ENCODE results near the gene LSM2. TPM values are rescaled to one million over a fixed set of nuclear protein-coding genes. Genes with fewer than 3 reads are reported as not detected.

Gene LSM2
- total and polyA plus RNA-seq, 9 of the 15 experiments (the other 6 are each of a cell fraction or from before 2014, with no cell fraction given) = 154 to 407 (median 223) TPM

DNA sequence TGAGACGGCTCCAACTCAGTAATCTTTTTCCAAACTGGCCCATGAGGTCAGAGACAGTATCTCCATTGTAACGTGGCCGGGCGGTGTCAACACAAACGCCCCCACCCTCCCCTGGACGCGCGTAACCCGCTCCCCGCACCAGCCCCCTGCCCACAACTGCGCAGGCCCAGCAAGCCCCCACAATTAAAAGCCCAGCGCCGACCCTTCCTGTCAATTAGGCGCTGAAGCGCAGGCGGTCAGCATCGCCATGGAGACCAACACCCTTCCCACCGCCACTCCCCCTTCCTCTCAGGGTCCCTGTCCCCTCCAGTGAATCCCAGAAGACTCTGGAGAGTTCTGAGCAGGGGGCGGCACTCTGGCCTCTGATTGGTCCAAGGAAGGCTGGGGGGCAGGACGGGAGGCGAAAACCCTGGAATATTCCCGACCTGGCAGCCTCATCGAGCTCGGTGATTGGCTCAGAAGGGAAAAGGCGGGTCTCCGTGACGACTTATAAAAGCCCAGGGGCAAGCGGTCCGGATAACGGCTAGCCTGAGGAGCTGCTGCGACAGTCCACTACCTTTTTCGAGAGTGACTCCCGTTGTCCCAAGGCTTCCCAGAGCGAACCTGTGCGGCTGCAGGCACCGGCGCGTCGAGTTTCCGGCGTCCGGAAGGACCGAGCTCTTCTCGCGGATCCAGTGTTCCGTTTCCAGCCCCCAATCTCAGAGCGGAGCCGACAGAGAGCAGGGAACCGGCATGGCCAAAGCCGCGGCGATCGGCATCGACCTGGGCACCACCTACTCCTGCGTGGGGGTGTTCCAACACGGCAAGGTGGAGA lies 8.5 kb upstream of the LSM2 start, which contains the start of the genes HSPA1A and HSPA1L (continued):
- TF ChIP-seq NEUROD1 (IDR thresholded peaks at IDR 0.05; ENCODE audit: borderline replicate concordance, low read depth, low read length, partially characterized antibody) = peak; percentile 87
- TF ChIP-seq NCOR1 (IDR thresholded peaks at IDR 0.05) = no peak
- TF ChIP-seq DACH1 (IDR thresholded peaks at IDR 0.05; ENCODE audit: partially characterized antibody) = no peak
- TF ChIP-seq, protein P1, sequence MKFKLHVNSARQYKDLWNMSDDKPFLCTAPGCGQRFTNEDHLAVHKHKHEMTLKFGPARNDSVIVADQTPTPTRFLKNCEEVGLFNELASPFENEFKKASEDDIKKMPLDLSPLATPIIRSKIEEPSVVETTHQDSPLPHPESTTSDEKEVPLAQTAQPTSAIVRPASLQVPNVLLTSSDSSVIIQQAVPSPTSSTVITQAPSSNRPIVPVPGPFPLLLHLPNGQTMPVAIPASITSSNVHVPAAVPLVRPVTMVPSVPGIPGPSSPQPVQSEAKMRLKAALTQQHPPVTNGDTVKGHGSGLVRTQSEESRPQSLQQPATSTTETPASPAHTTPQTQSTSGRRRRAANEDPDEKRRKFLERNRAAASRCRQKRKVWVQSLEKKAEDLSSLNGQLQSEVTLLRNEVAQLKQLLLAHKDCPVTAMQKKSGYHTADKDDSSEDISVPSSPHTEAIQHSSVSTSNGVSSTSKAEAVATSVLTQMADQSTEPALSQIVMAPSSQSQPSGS (CRISPR knock-in tag; IDR thresholded peaks at IDR 0.05) = no peak
- no peak for TF ChIP-seq ZC3H8 (IDR thresholded peaks at IDR 0.05)
- TF ChIP-seq, protein P2, sequence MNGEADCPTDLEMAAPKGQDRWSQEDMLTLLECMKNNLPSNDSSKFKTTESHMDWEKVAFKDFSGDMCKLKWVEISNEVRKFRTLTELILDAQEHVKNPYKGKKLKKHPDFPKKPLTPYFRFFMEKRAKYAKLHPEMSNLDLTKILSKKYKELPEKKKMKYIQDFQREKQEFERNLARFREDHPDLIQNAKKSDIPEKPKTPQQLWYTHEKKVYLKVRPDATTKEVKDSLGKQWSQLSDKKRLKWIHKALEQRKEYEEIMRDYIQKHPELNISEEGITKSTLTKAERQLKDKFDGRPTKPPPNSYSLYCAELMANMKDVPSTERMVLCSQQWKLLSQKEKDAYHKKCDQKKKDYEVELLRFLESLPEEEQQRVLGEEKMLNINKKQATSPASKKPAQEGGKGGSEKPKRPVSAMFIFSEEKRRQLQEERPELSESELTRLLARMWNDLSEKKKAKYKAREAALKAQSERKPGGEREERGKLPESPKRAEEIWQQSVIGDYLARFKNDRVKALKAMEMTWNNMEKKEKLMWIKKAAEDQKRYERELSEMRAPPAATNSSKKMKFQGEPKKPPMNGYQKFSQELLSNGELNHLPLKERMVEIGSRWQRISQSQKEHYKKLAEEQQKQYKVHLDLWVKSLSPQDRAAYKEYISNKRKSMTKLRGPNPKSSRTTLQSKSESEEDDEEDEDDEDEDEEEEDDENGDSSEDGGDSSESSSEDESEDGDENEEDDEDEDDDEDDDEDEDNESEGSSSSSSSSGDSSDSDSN (IDR thresholded peaks at IDR 0.05; ENCODE audit: borderline replicate concordance in 1 of 2, low read depth in 2 of 2, low read length in 2 of 2) = peak; percentile 77 to 92; a peak in 3 of 4 replicates
- TF ChIP-seq, protein P3, sequence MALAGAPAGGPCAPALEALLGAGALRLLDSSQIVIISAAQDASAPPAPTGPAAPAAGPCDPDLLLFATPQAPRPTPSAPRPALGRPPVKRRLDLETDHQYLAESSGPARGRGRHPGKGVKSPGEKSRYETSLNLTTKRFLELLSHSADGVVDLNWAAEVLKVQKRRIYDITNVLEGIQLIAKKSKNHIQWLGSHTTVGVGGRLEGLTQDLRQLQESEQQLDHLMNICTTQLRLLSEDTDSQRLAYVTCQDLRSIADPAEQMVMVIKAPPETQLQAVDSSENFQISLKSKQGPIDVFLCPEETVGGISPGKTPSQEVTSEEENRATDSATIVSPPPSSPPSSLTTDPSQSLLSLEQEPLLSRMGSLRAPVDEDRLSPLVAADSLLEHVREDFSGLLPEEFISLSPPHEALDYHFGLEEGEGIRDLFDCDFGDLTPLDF (CRISPR knock-in tag; IDR thresholded peaks at IDR 0.05) = peak; percentile 89
- no peak for TF ChIP-seq HNRNPL (IDR thresholded peaks at IDR 0.05; ENCODE audit: low read depth, low read length)
- TF ChIP-seq ZNF324 (CRISPR knock-in tag; IDR thresholded peaks at IDR 0.05) = peak; percentile 76
- TF ChIP-seq TEAD1 (CRISPR knock-in tag; IDR thresholded peaks at IDR 0.05) = peak; percentile 59 to 91; a peak in 3 of 4 replicates
- TF ChIP-seq, protein P4, sequence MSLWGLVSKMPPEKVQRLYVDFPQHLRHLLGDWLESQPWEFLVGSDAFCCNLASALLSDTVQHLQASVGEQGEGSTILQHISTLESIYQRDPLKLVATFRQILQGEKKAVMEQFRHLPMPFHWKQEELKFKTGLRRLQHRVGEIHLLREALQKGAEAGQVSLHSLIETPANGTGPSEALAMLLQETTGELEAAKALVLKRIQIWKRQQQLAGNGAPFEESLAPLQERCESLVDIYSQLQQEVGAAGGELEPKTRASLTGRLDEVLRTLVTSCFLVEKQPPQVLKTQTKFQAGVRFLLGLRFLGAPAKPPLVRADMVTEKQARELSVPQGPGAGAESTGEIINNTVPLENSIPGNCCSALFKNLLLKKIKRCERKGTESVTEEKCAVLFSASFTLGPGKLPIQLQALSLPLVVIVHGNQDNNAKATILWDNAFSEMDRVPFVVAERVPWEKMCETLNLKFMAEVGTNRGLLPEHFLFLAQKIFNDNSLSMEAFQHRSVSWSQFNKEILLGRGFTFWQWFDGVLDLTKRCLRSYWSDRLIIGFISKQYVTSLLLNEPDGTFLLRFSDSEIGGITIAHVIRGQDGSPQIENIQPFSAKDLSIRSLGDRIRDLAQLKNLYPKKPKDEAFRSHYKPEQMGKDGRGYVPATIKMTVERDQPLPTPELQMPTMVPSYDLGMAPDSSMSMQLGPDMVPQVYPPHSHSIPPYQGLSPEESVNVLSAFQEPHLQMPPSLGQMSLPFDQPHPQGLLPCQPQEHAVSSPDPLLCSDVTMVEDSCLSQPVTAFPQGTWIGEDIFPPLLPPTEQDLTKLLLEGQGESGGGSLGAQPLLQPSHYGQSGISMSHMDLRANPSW (CRISPR knock-in tag; IDR thresholded peaks at IDR 0.05) = no peak; the same call in none of the 2 replicates
- TF ChIP-seq FOXK1 (CRISPR knock-in tag; IDR thresholded peaks at IDR 0.05; ENCODE audit: borderline replicate concordance) = peak; percentile 83; the same call in 1 of the 2 replicates
- peak; percentile 96 for TF ChIP-seq SMAD1 (IDR thresholded peaks at IDR 0.05; ENCODE audit: low read depth, low read length, partially characterized antibody)
- peak; percentile 84 for TF ChIP-seq ZBTB7A (IDR thresholded peaks at IDR 0.05; ENCODE audit: borderline replicate concordance, control insufficient read depth, low read depth, low read length)
- no peak for TF ChIP-seq ZNF445 (CRISPR knock-in tag; IDR thresholded peaks at IDR 0.05; ENCODE audit: low read depth)
- no peak for TF ChIP-seq YBX1 (IDR thresholded peaks at IDR 0.05)
- no peak for TF ChIP-seq HIVEP1 (CRISPR knock-in tag; IDR thresholded peaks at IDR 0.05)
- peak; percentile 94; the same call in 1 of the 2 replicates for TF ChIP-seq CBX1 (IDR thresholded peaks at IDR 0.05; ENCODE audit: low read depth)
- peak; percentile 85 to 96 for TF ChIP-seq SIN3A (IDR thresholded peaks at IDR 0.05; ENCODE audit: borderline replicate concordance in 2 of 2, control insufficient read depth in 1 of 2, low read depth in 2 of 2, low read length in 2 of 2)
- TF ChIP-seq MEF2D (tag; conservative IDR thresholded peaks at IDR 0.05; ENCODE audit: low read depth) = 0 out of 2 replicates have a peak, but pooled peaks have one; percentile 28
